Ascending aorta (tissue), 2 donors: ENCODE data around the gene AKNA. TPM values are rescaled to one million over a fixed set of nuclear protein-coding genes. Genes with fewer than 3 reads are reported as not detected.
A peak's percentile ranks its signal among the peaks of the same experiment; 100 is the strongest.

ENCODE experiments used
- DNase-seq, 2 donors: peaks; one replicate each; pipeline ENCODE4 v3.0.0-alpha.2; 2019; ENCODE audit warnings: low spot score in 2 of 2
- H3K27ac ChIP-seq, 2 donors: fragments of 200-600 bp; sonication (generic); one replicate each; pipeline ENCODE4 v1.5.1; 2016 to 2017; ENCODE audit warnings: mild to moderate bottlenecking in 1 of 2
- H3K27me3 ChIP-seq: fragments of 200-600 bp; sonication (generic); one replicate; pipeline ENCODE4 v1.5.1; 2017
- H3K36me3 ChIP-seq, 2 donors: fragments of 200-600 bp; sonication (generic); one replicate each; pipeline ENCODE4 v1.5.1; 2016
- H3K4me1 ChIP-seq, 2 donors: fragments of 200-600 bp; sonication (generic); one replicate each; pipeline ENCODE4 v1.5.1; 2016 to 2017; ENCODE audit warnings: mild to moderate bottlenecking in 1 of 2
- H3K4me3 ChIP-seq, 2 donors: fragments of 200-600 bp; sonication (generic); one replicate each; pipeline ENCODE4 v1.5.1; 2016 to 2017; ENCODE audit warnings: mild to moderate bottlenecking in 1 of 2
- H3K9me3 ChIP-seq, 2 donors: fragments of 200-600 bp; sonication (generic); one replicate each; pipeline ENCODE4 v1.5.1; 2016
- CTCF ChIP-seq, 3 experiments: fragments of 200-600 bp in 2 of 3; fragments of 450-650 bp in 1 of 3; sonication (generic) in 2 of 3; IDR thresholded peaks; one replicate each; pipeline ENCODE4 v1.5.1; 2016 to 2019; ENCODE audit warnings: antibody characterized with exemption in 3 of 3, mild to moderate bottlenecking in 1 of 3, moderate library complexity in 1 of 3
- intact Hi-C: fragments of 100-400 bp; cut with DNase I; formaldehyde crosslinking; loops from one replicate; pipeline ENCODE4 v1.15.1; 2023
- total RNA-seq: library from RNA; depleted of rRNA; stranded (reverse); fragments of >200 nt; gene quantifications from one replicate; pipeline ENCODE4 v1.1.0, GENCODE V29; 2016

The AKNA gene
- total RNA-seq, 1 donor from 2014 or later: 87.9 TPM

- no peaks in the 10 kb centered on the region for H3K9me3 ChIP-seq
- peak overlapping the region; percentile 72 to 75 for H3K27ac ChIP-seq
- peaks cover 0 to 30% of the 10 kb centered on the region in 2 donors for H3K4me1 ChIP-seq
- TF ChIP-seq CTCF (IDR thresholded peaks at IDR 0.05): no peak
- no peaks in the 10 kb centered on the region for H3K27me3 ChIP-seq
- peaks cover 23 to 68% of the 10 kb centered on the region in 2 donors for H3K36me3 ChIP-seq
- no peak overlapping the region for H3K4me3 ChIP-seq
- DNase-seq: peak in 1 of 2 donors; percentile 4
- intact Hi-C loops: no loop called here
Measured at GRCh38 chr9:114370968-114371320, 16.8 kb downstream of the AKNA start.

GRCh38 chr9:114370251-114370967, 17.4 kb downstream of the AKNA start:
- H3K9me3 ChIP-seq: no peaks in the 10 kb centered on the region
- intact Hi-C loops: no loop called here
- no peaks in the 10 kb centered on the region for H3K27me3 ChIP-seq
- H3K4me1 ChIP-seq: peaks cover 0 to 34% of the 10 kb centered on the region in 2 donors
- no peak for TF ChIP-seq CTCF (IDR thresholded peaks at IDR 0.05)
- DNase-seq: peak in 1 of 2 donors; percentile 5
- no peak overlapping the region for H3K4me3 ChIP-seq
- peaks cover 22 to 67% of the 10 kb centered on the region in 2 donors for H3K36me3 ChIP-seq
- peak overlapping the region; percentile 72 to 75 for H3K27ac ChIP-seq

GRCh38 chr9:114369216-114370130, 18.3 kb downstream of the AKNA start:
- Histone ChIP-seq H3K27me3 (no peaks in the 10 kb centered on the region), H3K4me1 (peaks cover 0 to 34% of the 10 kb centered on the region in 2 donors), H3K4me3 (no peak overlapping the region), H3K27ac (peak overlapping the region in 1 of 2 donors; percentile 75), H3K9me3 (no peaks in the 10 kb centered on the region), H3K36me3 (peaks cover 22 to 73% of the 10 kb centered on the region in 2 donors)
- TF ChIP-seq CTCF (IDR thresholded peaks at IDR 0.05): no peak
- intact Hi-C loops: no loop called here
- DNase-seq: peak in 1 of 2 donors; percentile 7

GRCh38 chr9:114367772-114368569, 19.8 kb downstream of the AKNA start:
- H3K36me3 ChIP-seq: peaks cover 26 to 71% of the 10 kb centered on the region in 2 donors
- no peak for TF ChIP-seq CTCF (IDR thresholded peaks at IDR 0.05)
- H3K27ac ChIP-seq: peak overlapping the region; percentile 64 to 66
- H3K9me3 ChIP-seq: no peaks in the 10 kb centered on the region
- intact Hi-C loops: loop anchor here (1.0 to 2.0 kb wide), 2 partner anchors 19 to 25 kb away; no protein-coding TSS in a partner anchor
- DNase-seq: peak in 1 of 2 donors; percentile 63
- H3K4me3 ChIP-seq: no peak overlapping the region
- no peaks in the 10 kb centered on the region for H3K27me3 ChIP-seq
- peaks cover 0 to 29% of the 10 kb centered on the region in 2 donors for H3K4me1 ChIP-seq

GRCh38 chr9:114367366-114367765, 20.4 kb downstream of the AKNA start:
- Histone ChIP-seq H3K36me3 (peaks cover 32 to 72% of the 10 kb centered on the region in 2 donors), H3K4me1 (peaks cover 0 to 26% of the 10 kb centered on the region in 2 donors), H3K27ac (peak overlapping the region; percentile 64 to 66), H3K27me3 (no peaks in the 10 kb centered on the region), H3K4me3 (no peak overlapping the region), H3K9me3 (no peaks in the 10 kb centered on the region)
- peak in 1 of 2 donors; percentile 58 for DNase-seq
- intact Hi-C loops: loop anchor here (1.0 to 2.0 kb wide), 2 partner anchors 19 to 26 kb away; no protein-coding TSS in a partner anchor
- TF ChIP-seq CTCF (IDR thresholded peaks at IDR 0.05): no peak
